Measurements from ENCODE around the gene STYXL1.

The STYXL1 gene

GRCh38 chr7:75982306-75983064 lies 65.3 kb downstream of the STYXL1 start:
- Histone ChIP-seq H3K27me3 (ENCODE audit: insufficient read depth, poor library complexity, severe bottlenecking) (no peaks in the 10 kb centered on the region), H3K27ac (replicated peaks) (no peak overlapping the region), H3K4me3 (replicated peaks; ENCODE audit: insufficient read depth, low read length) (no peak overlapping the region)
- no peak for DNase-seq (ENCODE audit: low read depth in 1 of 2, low spot score in 1 of 2)
- TF ChIP-seq GABPA (IDR thresholded peaks at IDR 0.05; ENCODE audit: low read depth), result no peak
- no peak for TF ChIP-seq REST (IDR thresholded peaks at IDR 0.05; ENCODE audit: insufficient replicate concordance, low read depth)
- TF ChIP-seq SPI1 (IDR thresholded peaks at IDR 0.05; ENCODE audit: borderline replicate concordance, low read depth), result no peak
- no peak for TF ChIP-seq POLR2AphosphoS5 (IDR thresholded peaks at IDR 0.05; ENCODE audit: low read depth)
- TF ChIP-seq CTCF (IDR thresholded peaks at IDR 0.05; ENCODE audit: insufficient read depth, low read length), result no peak

GRCh38 chr7:75981453-75982305 lies 66.1 kb downstream of the STYXL1 start:
- no peak overlapping the region for H3K27ac ChIP-seq (replicated peaks)
- no peaks in the 10 kb centered on the region for H3K27me3 ChIP-seq (ENCODE audit: insufficient read depth, poor library complexity, severe bottlenecking)
- TF ChIP-seq POLR2AphosphoS5 (IDR thresholded peaks at IDR 0.05; ENCODE audit: low read depth) (no peak), CTCF (IDR thresholded peaks at IDR 0.05; ENCODE audit: insufficient read depth, low read length) (no peak), SPI1 (IDR thresholded peaks at IDR 0.05; ENCODE audit: borderline replicate concordance, low read depth) (no peak), GABPA (IDR thresholded peaks at IDR 0.05; ENCODE audit: low read depth) (no peak), REST (IDR thresholded peaks at IDR 0.05; ENCODE audit: insufficient replicate concordance, low read depth) (no peak)
- no peak overlapping the region for H3K4me3 ChIP-seq (replicated peaks; ENCODE audit: insufficient read depth, low read length)
- no peak for DNase-seq (ENCODE audit: low read depth in 1 of 2, low spot score in 1 of 2)

- H3K27ac ChIP-seq (replicated peaks), result no peak overlapping the region
- DNase-seq (ENCODE audit: low read depth in 1 of 2, low spot score in 1 of 2), result no peak
- TF ChIP-seq GABPA (IDR thresholded peaks at IDR 0.05; ENCODE audit: low read depth), result no peak
- no peaks in the 10 kb centered on the region for H3K27me3 ChIP-seq (ENCODE audit: insufficient read depth, poor library complexity, severe bottlenecking)
- no peak overlapping the region for H3K4me3 ChIP-seq (replicated peaks; ENCODE audit: insufficient read depth, low read length)
These were observed 66.7 kb downstream of the STYXL1 start for GRCh38 chr7:75981203-75981452.

GRCh38 chr7:75980430-75981202 lies 67.2 kb downstream of the STYXL1 start:
- no peak for TF ChIP-seq REST (IDR thresholded peaks at IDR 0.05; ENCODE audit: insufficient replicate concordance, low read depth)
- TF ChIP-seq SPI1 (IDR thresholded peaks at IDR 0.05; ENCODE audit: borderline replicate concordance, low read depth), result no peak
- TF ChIP-seq GABPA (IDR thresholded peaks at IDR 0.05; ENCODE audit: low read depth), result no peak
- TF ChIP-seq CTCF (IDR thresholded peaks at IDR 0.05; ENCODE audit: insufficient read depth, low read length), result no peak
- DNase-seq (ENCODE audit: low read depth in 1 of 2, low spot score in 1 of 2), result no peak
- no peak overlapping the region for H3K27ac ChIP-seq (replicated peaks)
- H3K27me3 ChIP-seq (ENCODE audit: insufficient read depth, poor library complexity, severe bottlenecking), result no peaks in the 10 kb centered on the region
- H3K4me3 ChIP-seq (replicated peaks; ENCODE audit: insufficient read depth, low read length), result no peak overlapping the region
